SH-SY5Y (cell line): ENCODE data around the gene ADGRA1.

Source experiments
- GATA2 ChIP-seq: IDR thresholded peaks from 2 replicates; pipeline ENCODE4 v1.6.1; 2011; ENCODE audit warnings: mild to moderate bottlenecking, low read depth, low read length
- GATA3 ChIP-seq: IDR thresholded peaks from 2 replicates; pipeline ENCODE4 v1.6.1; 2011; ENCODE audit warnings: low read depth, mild to moderate bottlenecking, low read length, moderate library complexity

Gene ADGRA1

DNA sequence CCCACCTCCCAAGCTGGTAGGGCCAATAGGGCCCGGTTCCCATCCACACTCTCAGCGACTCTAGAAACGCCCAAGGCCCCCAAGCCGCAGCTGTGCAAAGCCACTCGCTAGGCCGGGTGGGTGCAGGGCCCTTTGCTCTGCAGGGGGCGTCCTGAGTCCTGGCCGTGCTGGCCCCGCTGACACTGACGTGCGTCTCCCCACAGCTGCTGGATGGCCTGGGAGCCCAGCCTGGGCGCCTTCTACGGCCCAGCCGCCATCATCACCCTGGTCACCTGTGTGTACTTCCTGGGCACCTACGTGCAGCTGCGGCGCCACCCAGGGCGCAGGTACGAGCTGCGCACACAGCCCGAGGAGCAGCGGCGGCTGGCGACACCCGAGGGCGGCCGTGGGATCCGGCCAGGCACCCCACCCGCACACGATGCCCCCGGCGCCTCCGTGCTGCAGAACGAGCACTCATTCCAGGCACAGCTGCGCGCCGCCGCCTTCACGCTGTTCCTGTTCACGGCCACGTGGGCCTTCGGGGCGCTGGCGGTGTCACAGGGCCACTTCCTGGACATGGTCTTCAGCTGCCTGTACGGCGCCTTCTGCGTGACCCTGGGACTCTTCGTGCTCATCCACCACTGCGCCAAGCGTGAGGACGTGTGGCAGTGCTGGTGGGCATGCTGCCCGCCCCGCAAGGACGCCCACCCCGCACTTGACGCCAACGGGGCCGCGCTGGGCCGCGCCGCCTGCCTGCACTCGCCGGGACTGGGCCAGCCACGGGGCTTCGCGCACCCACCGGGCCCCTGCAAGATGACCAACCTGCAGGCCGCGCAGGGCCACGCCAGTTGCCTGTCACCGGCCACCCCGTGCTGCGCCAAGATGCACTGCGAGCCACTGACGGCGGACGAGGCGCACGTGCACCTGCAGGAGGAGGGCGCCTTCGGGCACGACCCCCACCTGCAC is 40.7 kb downstream of the ADGRA1 start:
- no peak for TF ChIP-seq GATA2

DNA sequence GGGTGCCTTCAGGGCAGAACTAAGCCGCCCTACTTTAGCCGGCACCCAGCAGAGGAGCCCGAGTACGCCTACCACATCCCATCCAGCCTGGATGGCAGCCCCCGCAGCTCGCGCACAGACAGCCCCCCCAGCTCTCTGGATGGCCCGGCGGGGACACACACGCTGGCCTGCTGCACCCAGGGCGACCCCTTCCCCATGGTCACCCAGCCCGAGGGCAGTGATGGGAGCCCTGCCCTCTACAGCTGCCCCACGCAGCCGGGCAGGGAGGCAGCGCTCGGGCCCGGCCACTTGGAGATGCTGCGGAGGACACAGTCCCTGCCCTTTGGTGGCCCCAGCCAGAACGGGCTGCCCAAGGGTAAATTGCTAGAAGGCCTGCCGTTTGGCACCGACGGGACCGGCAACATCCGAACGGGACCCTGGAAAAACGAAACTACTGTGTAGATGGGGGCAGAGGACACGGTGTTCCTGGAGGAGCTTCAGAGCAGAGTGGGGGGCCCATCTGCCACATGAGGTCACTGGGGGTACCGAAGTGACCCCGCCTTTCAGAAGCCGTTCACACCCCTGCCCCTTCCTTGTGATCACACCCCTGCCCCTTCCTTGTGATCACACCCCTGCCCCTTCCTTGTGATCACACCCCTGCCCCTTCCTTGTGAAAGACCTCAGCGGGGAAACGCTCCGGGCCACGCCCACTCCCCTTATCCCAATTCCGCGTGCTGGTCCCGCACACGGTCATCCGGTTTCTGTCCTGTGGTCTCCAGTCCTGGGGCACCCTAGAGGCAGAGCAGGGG is 41.5 kb downstream of the ADGRA1 start:
- TF ChIP-seq GATA3: no peak
- TF ChIP-seq GATA2: no peak

DNA sequence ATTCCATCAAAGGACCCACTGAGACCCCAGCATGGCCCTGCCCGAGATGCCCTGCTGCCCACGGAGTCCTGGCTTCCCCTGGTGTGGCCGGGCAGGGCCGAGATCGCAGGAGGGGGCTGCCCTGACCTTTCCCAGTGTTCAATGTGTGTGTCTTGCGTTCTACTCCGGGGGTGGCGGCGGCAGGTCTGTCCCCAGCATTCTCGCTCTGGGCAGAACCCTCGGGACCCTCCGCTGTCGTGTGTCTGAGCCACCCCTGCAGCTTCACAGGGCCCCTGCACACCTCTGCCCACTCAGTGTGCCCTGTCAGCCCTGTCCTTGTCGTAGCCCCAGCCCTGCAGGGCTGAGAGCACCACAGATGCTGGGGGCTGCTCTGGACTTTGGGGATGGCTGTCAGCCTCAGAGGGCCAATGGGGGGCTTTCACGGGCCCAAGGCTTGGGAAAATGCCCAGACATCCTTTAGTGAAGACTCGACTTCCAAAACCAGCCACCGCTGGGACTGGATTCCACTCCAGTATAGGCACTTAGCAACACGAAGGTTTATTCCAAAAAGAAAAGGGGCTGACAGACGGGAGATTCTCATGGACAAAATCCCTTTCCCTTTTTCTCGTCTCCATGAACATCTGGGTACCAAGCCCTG is 42.3 kb downstream of the ADGRA1 start:
- TF ChIP-seq GATA3 (no peak), GATA2 (no peak)

DNA sequence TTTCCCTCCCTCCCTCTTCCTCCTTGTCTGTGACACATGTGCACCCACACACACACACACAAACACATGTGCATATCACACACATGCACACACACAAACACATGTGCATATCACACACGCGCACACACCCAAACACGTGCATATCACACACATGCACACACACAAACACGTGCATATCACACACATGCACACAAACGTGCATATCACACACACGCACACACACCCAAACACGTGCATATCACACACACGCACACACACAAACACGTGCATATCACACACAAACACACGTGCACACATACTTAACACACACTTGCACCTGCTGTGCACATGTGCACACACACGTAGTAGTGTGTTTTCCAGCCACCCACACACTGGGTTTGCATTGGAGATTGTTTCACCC is 42.9 kb downstream of the ADGRA1 start:
- TF ChIP-seq GATA2: no peak
- no peak for TF ChIP-seq GATA3

DNA sequence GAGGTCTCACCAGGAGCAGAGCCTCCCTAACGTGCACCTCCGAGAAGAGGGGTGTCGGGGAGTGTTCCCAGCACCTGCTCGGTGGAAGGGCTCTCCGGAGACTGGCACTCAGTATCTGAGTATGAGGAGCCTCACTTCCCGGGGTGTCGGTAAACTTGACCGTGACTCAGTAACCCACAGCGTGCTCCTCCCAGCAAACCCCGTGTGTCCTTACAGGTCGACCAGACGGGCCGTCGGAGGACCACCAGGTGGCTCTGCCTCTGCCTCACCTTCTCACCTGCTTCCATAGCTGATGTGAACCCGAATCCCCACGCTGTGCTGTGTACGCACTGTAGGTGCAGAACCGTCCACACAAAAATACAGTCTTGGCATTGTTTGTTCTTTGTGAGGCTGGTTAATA is 43.3 kb downstream of the ADGRA1 start:
- TF ChIP-seq GATA2: no peak

DNA sequence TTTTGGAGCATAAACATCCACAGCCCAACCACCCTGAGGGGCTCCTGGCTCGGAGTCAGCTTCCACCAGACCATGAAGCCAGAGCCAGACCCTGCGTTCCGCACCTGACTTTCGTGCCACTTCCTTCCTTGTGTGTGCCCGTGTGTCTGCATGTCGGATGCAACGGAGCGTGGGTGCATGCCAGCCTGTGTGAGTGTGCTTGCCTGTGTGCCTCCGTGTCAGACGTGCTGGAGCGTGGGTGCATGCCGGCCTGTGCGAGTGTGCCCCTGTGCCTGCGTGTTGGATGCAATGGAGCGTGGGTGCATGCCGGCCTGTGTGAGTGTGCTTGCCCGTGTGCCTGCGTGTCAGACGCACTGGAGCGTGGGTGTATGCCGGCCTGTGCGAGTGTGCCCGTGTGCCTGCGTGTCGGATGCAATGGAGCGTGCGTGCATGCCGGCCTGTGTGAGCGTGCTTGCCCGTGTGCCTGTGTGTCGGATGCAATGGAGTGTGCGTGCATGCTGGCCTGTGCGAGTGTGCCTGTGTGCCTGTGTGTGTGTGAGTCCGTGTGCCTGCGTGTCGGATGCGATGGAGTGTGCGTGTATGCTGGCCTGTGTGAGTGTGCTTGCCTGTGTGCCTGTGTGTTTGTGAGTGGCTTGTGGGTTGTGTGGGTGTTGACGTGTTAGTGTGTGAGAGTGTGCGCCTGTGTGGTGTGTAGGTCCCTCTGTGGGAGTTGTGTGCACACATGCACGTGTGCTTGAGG is 44.2 kb downstream of the ADGRA1 start:
- TF ChIP-seq GATA3 (no peak), GATA2 (no peak)

DNA sequence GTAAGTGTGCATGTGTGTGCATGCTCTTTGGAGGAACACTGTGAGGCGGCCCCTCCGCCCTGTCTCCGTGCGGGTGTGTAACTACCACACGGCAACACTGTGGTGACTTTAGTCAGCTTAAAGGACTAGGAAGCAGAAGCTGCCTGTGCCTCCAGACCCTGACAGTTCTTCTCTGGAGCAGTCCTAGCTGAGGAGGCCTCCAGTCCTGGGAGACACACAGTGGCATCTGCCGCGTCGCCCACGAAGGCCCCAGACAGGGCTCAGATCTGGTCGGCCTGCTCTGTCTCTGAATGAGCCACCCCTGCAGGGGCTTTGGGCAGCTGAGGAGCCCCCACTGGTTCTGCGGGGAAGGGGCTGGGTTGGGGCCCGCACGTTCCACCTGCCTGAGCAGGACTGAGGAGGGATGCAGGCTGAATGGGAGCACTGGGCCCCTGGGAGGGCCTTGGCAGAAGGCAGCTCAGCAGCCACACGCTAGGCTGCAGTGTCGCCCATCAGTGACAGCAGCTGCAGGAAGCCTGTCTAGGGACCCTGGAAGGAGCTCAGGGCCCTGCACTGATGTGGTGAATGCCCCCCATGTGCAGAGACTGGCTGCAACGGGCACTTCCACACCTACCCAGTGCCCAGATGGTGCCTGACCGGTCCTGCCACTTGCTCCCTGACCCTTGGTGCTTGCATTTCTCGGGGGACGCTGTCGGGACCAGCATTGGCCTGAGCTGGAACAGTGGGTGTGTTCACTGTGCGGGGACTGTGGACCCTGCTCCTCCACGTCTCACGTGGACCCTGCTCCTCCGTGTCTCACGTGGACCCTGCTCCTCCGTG is 45.0 kb downstream of the ADGRA1 start:
- TF ChIP-seq GATA2 (no peak), GATA3 (no peak)

DNA sequence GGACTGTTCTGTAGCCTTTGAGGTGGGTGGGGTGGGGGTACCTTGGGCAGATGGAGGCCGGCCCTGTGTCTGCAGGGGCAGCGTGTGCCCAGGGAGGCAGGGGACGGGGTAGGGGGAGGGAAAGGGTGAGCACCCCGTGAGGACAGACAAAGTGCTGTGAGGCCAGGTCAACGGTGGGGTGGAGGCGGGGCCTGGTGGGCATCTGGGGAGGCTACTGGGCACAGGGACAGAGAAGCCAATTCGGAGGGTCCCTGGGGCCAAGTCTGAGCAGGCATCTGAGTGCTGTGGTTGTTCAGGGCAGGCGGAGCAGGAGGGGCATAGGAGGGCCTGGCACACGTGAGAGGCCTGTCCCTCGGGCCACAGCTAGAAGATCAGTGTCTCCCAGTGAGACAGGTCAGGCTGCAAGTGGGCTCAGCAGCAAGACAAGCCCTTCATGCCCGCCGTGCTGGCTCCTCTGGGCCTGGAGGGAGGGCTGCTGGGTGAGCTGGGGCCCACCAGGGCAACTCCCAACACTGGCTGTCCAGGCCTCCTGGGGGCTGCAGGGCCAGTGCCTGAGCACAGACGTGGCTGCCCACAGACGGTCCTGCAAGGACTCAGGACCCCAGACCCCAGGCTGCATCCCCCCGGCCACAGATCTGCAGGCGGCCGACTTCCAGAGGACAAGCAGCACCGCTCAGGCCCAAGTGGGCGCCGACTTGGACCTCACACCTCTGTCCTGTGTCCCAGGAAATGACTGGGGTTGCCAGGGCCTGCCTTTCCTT is 45.9 kb downstream of the ADGRA1 start:
- TF ChIP-seq GATA2: no peak
- TF ChIP-seq GATA3: no peak

DNA sequence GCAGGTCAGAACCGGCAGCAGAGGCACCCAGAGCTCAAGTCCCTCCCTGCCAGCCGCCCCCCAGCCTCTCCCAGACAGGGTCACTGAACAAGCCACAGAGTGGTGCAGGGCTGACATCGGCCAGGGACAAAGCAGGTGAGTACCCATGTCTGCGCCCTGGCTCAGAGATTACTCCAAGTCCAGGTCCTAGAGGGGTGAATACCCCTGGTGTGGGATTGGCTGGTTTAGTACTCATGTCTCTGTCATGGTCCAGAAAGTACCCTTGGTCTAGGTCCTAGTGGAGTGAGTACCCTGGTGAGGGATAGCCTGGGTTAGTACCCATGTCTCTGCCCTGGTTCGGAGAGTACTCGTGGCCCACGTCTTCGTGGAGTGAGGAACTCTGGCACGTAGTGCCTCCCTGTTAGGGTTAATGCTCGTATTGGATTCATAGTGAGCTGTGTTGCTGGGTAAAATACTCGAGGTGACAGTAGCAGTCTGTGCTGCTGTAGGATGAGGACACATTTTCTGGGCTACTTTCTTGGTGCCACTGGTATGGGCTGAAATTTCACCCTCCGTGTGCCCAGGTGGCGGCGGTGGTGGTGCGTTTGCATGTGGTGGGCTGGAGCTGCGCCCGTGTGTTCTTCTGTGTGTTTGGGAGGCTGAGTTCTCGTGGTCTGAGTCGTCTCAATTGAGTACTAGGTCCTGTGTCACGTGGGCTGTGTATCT is 46.8 kb downstream of the ADGRA1 start:
- TF ChIP-seq GATA3 (no peak), GATA2 (no peak)

DNA sequence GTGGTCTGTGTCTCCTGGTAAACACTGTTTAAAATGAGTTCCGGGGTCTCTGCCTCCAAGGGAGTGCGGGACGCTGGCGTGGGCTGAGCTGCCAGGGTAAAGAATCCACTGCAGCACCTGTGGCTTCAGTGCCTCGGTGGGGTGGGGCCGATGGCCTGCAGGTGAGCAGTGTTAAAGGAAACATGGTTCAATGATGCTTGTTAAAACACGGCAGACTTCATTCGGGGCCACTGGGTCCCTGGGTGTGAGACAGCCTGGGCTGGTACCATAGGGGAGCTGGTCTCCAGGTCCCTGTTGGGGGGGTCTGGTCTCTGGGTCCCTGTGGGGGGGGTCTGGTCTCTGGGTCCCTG is 47.4 kb downstream of the ADGRA1 start:
- no peak for TF ChIP-seq GATA3
- TF ChIP-seq GATA2: no peak

DNA sequence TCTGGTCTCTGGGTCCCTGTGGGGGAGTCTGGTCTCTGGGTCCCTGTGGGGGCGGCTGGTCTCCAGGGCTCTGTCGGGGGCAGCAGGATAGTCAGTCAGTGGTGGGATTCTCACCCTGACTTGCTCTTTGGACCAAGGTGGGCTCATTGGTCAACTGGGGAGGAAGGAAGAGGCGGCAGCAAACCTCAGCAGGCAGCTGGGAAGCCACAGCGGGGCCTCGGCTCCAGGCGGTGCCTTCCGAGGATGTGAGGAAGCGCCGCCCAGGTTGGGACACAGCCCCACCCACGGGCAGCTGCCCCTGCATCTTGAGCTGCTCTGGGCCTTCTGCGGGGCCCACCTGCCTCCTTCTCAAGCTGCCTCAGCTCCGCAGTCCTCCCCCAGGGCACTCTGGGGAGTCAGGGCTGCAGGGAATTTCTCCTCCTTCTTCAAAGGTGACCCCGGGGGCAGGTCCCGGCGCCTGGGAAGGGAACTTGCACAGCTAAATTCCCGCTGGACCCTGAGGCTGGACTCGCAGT is 51.9 kb downstream of the ADGRA1 start:
- TF ChIP-seq GATA3: no peak
- no peak for TF ChIP-seq GATA2
